Measurements from ENCODE around the gene PCYT2.

PCYT2 gene

GRCh38 chr17:81948635-81949378 lies 37.6 kb upstream of the PCYT2 start:
- TF ChIP-seq POLR2AphosphoS5 (IDR thresholded peaks at IDR 0.05; ENCODE audit: low read depth, low read length) (no peak), SIN3A (IDR thresholded peaks at IDR 0.05; ENCODE audit: borderline replicate concordance, insufficient read depth, low read length) (no peak), TAF1 (IDR thresholded peaks at IDR 0.05; ENCODE audit: borderline replicate concordance, insufficient read depth, low read length) (no peak), REST (IDR thresholded peaks at IDR 0.05; ENCODE audit: insufficient read depth in 1 of 2, low read depth in 2 of 2, low read length in 2 of 2) (no peak), FOXP2 (optimal IDR thresholded peaks at IDR 0.05; ENCODE audit: borderline replicate concordance, extremely low read depth, extremely low read length, insufficient read depth) (no peak)

- TF ChIP-seq POLR2AphosphoS5 (IDR thresholded peaks at IDR 0.05; ENCODE audit: low read depth, low read length) = no peak
- TF ChIP-seq REST (IDR thresholded peaks at IDR 0.05; ENCODE audit: insufficient read depth in 1 of 2, low read depth in 2 of 2, low read length in 2 of 2) = no peak
- no peak for TF ChIP-seq SIN3A (IDR thresholded peaks at IDR 0.05; ENCODE audit: borderline replicate concordance, insufficient read depth, low read length)
- TF ChIP-seq TAF1 (IDR thresholded peaks at IDR 0.05; ENCODE audit: borderline replicate concordance, insufficient read depth, low read length) = no peak
- no peak for TF ChIP-seq FOXP2 (optimal IDR thresholded peaks at IDR 0.05; ENCODE audit: borderline replicate concordance, extremely low read depth, extremely low read length, insufficient read depth)
Measured at GRCh38 chr17:81947189-81947588, 36.0 kb upstream of the PCYT2 start, which contains the start of gene MYADML2. TSS of gene MYADML2 (minus strand) at chr17:81947233. CDS start at chr17:81941741, 5,492 bp downstream.

GRCh38 chr17:81944858-81945257 lies 33.7 kb upstream of the PCYT2 start:
- TF ChIP-seq SIN3A (IDR thresholded peaks at IDR 0.05; ENCODE audit: borderline replicate concordance, insufficient read depth, low read length) (no peak), TAF1 (IDR thresholded peaks at IDR 0.05; ENCODE audit: borderline replicate concordance, insufficient read depth, low read length) (no peak), POLR2AphosphoS5 (IDR thresholded peaks at IDR 0.05; ENCODE audit: low read depth, low read length) (no peak), REST (IDR thresholded peaks at IDR 0.05; ENCODE audit: insufficient read depth in 1 of 2, low read depth in 2 of 2, low read length in 2 of 2) (no peak), FOXP2 (optimal IDR thresholded peaks at IDR 0.05; ENCODE audit: borderline replicate concordance, extremely low read depth, extremely low read length, insufficient read depth) (no peak)

GRCh38 chr17:81942167-81942553 lies 31.0 kb upstream of the PCYT2 start:
- TF ChIP-seq TAF1 (IDR thresholded peaks at IDR 0.05; ENCODE audit: borderline replicate concordance, insufficient read depth, low read length) (no peak), SIN3A (IDR thresholded peaks at IDR 0.05; ENCODE audit: borderline replicate concordance, insufficient read depth, low read length) (no peak)

GRCh38 chr17:81941484-81942166 lies 30.4 kb upstream of the PCYT2 start:
- no peak for TF ChIP-seq FOXP2 (optimal IDR thresholded peaks at IDR 0.05; ENCODE audit: borderline replicate concordance, extremely low read depth, extremely low read length, insufficient read depth)
- TF ChIP-seq SIN3A (IDR thresholded peaks at IDR 0.05; ENCODE audit: borderline replicate concordance, insufficient read depth, low read length) = no peak
- TF ChIP-seq TAF1 (IDR thresholded peaks at IDR 0.05; ENCODE audit: borderline replicate concordance, insufficient read depth, low read length) = no peak
- no peak for TF ChIP-seq REST (IDR thresholded peaks at IDR 0.05; ENCODE audit: insufficient read depth in 1 of 2, low read depth in 2 of 2, low read length in 2 of 2)
- no peak for TF ChIP-seq POLR2AphosphoS5 (IDR thresholded peaks at IDR 0.05; ENCODE audit: low read depth, low read length)

All from PFSK-1 (cell line).